Chondrocyte (in vitro differentiated cells): Measurements from ENCODE around the gene APC. TPM values are rescaled to one million over a fixed set of nuclear protein-coding genes. Genes with fewer than 3 reads are reported as not detected.

Experiments used
- DNase-seq: peaks from one replicate; pipeline ENCODE4 v3.0.0; 2021; ENCODE audit warnings: mixed read lengths, low spot score
- H3K27ac Mint-ChIP-seq: one replicate; pipeline ENCODE4 v1.8.0; 2021; ENCODE audit warnings: mild to moderate bottlenecking, moderate library complexity, mixed read lengths; ENCODE audit not compliant: unreplicated experiment
- H3K27me3 Mint-ChIP-seq: 2 replicates; pipeline ENCODE4 v1.8.0; 2021; ENCODE audit warnings: low read depth, mixed read lengths
- H3K36me3 Mint-ChIP-seq: 2 replicates; pipeline ENCODE4 v1.8.0; 2021; ENCODE audit warnings: low read depth, mixed read lengths
- H3K4me1 Mint-ChIP-seq: 2 replicates; pipeline ENCODE4 v1.8.0; 2021; ENCODE audit warnings: low read depth, mild to moderate bottlenecking, mixed read lengths
- H3K4me3 Mint-ChIP-seq: one replicate; pipeline ENCODE4 v1.8.0; 2021; ENCODE audit warnings: mild to moderate bottlenecking, moderate library complexity, mixed read lengths; ENCODE audit not compliant: unreplicated experiment
- H3K9me3 Mint-ChIP-seq: 2 replicates; pipeline ENCODE4 v1.8.0; 2021; ENCODE audit warnings: low read depth, mixed read lengths
- total RNA-seq: library from RNA; stranded (reverse); gene quantifications from 3 replicates; pipeline ENCODE4 v1.2.1, GENCODE V29; 2021
- TF ChIP-seq, protein P1 (sequence below): fragments of 200-600 bp; sonication (generic); IDR thresholded peaks from 2 replicates; pipeline ENCODE4 v1.5.0; 2021; ENCODE audit warnings: antibody characterized with exemption, mild to moderate bottlenecking, moderate library complexity

Gene APC
- total RNA-seq, 1 donor from 2014 or later = 48.7 TPM

DNA sequence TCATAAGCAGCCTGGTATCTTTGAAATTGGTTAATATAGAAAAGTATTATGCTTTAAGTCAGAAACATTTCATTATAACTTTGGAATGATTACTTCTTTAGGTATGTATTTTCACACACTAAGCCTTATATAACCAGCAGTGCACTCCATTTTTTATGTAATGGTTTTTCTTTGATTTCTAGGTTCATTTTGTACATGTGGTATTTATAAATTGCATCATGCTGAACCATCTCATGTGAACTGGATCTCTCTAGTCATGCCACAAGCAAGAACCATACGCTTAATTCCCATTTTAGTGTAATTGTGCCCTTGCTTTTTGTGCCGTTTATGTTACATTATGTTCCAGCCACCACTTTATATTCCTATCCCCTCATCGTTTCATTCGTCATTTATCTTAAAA, 84.8 kb downstream of the APC start:
- Mint-ChIP-seq H3K4me3 (no peak overlapping the region), H3K27me3 (no peaks in the 10 kb centered on the region), H3K27ac (no peak overlapping the region), H3K4me1 (no peaks in the 10 kb centered on the region), H3K36me3 (peaks cover 29% of the 10 kb centered on the region), H3K9me3 (no peaks in the 10 kb centered on the region)
- TF ChIP-seq, protein P1, sequence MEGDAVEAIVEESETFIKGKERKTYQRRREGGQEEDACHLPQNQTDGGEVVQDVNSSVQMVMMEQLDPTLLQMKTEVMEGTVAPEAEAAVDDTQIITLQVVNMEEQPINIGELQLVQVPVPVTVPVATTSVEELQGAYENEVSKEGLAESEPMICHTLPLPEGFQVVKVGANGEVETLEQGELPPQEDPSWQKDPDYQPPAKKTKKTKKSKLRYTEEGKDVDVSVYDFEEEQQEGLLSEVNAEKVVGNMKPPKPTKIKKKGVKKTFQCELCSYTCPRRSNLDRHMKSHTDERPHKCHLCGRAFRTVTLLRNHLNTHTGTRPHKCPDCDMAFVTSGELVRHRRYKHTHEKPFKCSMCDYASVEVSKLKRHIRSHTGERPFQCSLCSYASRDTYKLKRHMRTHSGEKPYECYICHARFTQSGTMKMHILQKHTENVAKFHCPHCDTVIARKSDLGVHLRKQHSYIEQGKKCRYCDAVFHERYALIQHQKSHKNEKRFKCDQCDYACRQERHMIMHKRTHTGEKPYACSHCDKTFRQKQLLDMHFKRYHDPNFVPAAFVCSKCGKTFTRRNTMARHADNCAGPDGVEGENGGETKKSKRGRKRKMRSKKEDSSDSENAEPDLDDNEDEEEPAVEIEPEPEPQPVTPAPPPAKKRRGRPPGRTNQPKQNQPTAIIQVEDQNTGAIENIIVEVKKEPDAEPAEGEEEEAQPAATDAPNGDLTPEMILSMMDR = no peak
- DNase-seq = no peak

DNA sequence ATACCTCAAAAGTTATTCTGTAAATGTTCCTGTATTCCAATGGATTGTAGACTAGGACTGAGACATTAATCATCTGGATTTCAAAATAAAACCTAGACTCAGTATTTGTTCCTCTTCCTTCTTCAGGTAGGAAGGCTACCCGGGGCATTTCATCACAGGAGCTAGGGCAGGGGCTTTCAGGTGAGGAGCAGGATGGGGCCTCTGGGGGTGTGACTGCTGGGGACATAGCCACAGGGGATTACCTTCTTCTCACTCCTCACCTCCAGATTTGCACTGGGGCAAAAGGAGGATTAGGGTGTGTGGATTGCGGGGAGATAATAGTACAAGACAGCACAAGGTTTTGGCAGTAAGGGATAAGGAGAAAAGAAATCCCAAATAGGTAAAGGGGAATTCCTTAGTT, 85.5 kb downstream of the APC start:
- DNase-seq = no peak
- TF ChIP-seq, protein P1 = no peak
- Mint-ChIP-seq H3K4me1 (no peaks in the 10 kb centered on the region), H3K36me3 (peaks cover 29% of the 10 kb centered on the region), H3K27me3 (no peaks in the 10 kb centered on the region), H3K9me3 (no peaks in the 10 kb centered on the region), H3K4me3 (no peak overlapping the region), H3K27ac (no peak overlapping the region)

DNA sequence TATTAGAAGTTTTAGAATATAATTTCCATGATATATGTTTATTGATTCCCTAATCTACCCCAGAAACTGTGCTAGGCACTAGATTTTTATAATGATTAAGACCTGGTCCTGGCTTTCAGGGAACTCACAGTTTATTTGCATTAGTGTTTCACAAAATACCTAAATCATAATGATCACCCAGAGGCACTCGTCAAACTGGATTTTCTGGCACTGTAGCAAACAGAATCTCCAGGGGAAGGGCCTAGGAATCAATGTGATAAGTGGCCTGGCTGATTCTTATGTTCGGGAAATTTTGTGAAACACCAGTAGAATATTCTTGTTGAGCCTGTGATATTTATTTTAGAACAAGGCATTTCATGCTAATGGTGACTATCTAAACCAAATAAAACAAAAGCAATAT, 86.0 kb downstream of the APC start:
- no peak overlapping the region for H3K4me3 Mint-ChIP-seq
- TF ChIP-seq, protein P1 = no peak
- H3K27ac Mint-ChIP-seq = no peak overlapping the region
- no peaks in the 10 kb centered on the region for H3K27me3 Mint-ChIP-seq
- no peaks in the 10 kb centered on the region for H3K9me3 Mint-ChIP-seq
- no peaks in the 10 kb centered on the region for H3K4me1 Mint-ChIP-seq
- DNase-seq = no peak
- peaks cover 31% of the 10 kb centered on the region for H3K36me3 Mint-ChIP-seq

DNA sequence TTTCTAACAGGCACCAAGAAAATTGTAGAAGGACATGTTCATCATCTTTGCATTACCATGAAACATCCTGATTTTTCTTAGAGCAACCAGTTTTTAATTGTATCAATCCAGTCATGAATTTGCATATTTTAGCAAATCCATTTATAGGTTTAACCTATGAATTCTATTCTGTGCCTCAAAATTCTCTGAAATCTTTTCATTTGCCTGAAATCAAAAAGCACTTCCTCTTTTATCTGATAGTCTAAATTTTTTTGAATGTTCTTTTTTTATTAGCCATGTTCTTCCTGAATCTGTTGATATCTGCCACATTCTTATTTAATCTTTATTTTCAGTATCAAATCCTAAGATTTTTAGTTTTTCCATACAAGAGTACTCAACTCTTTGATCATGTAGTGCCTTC, 86.5 kb downstream of the APC start:
- no peaks in the 10 kb centered on the region for H3K9me3 Mint-ChIP-seq
- no peaks in the 10 kb centered on the region for H3K4me1 Mint-ChIP-seq
- H3K36me3 Mint-ChIP-seq = peaks cover 33% of the 10 kb centered on the region
- DNase-seq = no peak
- no peaks in the 10 kb centered on the region for H3K27me3 Mint-ChIP-seq
- no peak overlapping the region for H3K27ac Mint-ChIP-seq
- TF ChIP-seq, protein P1 = no peak
- H3K4me3 Mint-ChIP-seq = no peak overlapping the region

DNA sequence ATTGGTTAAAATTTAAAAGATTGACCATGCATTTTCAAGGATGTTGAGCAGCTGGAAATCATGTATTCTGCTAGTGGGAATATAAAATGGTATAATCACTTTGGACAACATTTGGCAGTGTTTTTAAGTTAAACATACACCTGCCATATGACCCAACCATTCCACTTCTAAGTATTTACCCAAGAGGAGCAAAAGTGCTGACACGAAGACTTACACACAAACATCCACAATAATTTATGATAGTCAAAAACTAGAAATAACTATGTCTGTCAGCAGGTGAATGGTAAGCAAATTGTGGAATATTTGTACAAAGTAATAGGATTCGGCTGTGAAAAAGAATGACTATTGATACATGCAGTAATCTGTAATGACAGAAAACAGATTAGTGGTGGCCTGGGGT, 92.7 kb downstream of the APC start:
- no peaks in the 10 kb centered on the region for H3K9me3 Mint-ChIP-seq
- H3K27ac Mint-ChIP-seq = no peak overlapping the region
- H3K27me3 Mint-ChIP-seq = no peaks in the 10 kb centered on the region
- DNase-seq = no peak
- TF ChIP-seq, protein P1 = no peak
- H3K4me1 Mint-ChIP-seq = no peaks in the 10 kb centered on the region
- H3K4me3 Mint-ChIP-seq = no peak overlapping the region
- peaks cover 26% of the 10 kb centered on the region for H3K36me3 Mint-ChIP-seq
